ENCODE data around the gene ARHGAP24. TPM values are rescaled to one million over a fixed set of nuclear protein-coding genes. Genes with fewer than 3 reads are reported as not detected.

Gene ARHGAP24
- total and polyA plus RNA-seq, 2 donors from 2014 or later = 78.1 to 94.7 TPM

DNA sequence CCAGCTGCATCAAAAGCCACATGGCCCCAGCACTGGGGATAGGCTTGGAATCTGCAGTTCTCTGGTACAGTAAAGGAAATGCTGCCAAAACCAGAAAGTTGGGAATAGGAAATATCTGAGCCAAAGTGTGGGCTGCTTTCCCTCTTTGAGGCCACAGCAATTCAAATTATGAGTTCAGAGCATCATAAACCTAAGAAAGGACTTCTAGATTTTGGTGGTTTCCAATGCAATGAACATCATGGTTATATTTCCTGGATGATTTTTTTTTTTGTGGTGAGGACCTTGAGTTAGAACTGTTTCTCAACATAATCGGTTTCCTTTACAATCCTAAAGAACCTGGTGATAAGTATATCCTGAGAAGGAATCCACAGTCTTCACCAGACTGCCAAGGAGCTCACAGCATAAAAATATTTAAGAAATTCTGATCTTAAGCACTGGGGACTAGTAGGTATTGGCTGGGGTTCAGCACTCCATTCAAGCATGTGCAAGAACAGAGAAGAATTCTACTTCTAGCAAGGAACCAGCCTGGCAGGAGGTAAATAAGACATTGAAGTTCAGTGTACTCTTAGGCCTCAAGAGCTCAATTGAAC is 29.8 kb upstream of the ARHGAP24 start:
- H3K27me3 ChIP-seq (ENCODE audit: control insufficient read depth, insufficient read depth, low read length) = no peaks in the 10 kb centered on the region
- DNase-seq = no peak
- intact Hi-C loops (cut with DNase I) = no loop called here
- TF ChIP-seq CTCF (IDR thresholded peaks at IDR 0.05; ENCODE audit: borderline replicate concordance, extremely low read depth, insufficient read depth) = no peak
- no peak for FAIRE-seq
- no peak overlapping the region for H3K9ac ChIP-seq (ENCODE audit: low read length in 3 of 3)
- H3K36me3 ChIP-seq (ENCODE audit: control insufficient read depth in 2 of 3, insufficient read depth in 3 of 3, low read length in 3 of 3) = no peaks in the 10 kb centered on the region
- no peak overlapping the region for H3K27ac ChIP-seq (ENCODE audit: low read depth in 2 of 2, low read length in 2 of 2)
- H3K9me3 ChIP-seq (ENCODE audit: control insufficient read depth in 2 of 3, insufficient read depth in 1 of 3, low read length in 3 of 3) = no peaks in the 10 kb centered on the region
- H3K4me1 ChIP-seq (ENCODE audit: control insufficient read depth in 2 of 3, insufficient read depth in 2 of 3, low read depth in 1 of 3, low read length in 3 of 3) = no peaks in the 10 kb centered on the region
- no peak overlapping the region for H3K4me3 ChIP-seq (ENCODE audit: low read length in 3 of 3)

DNA sequence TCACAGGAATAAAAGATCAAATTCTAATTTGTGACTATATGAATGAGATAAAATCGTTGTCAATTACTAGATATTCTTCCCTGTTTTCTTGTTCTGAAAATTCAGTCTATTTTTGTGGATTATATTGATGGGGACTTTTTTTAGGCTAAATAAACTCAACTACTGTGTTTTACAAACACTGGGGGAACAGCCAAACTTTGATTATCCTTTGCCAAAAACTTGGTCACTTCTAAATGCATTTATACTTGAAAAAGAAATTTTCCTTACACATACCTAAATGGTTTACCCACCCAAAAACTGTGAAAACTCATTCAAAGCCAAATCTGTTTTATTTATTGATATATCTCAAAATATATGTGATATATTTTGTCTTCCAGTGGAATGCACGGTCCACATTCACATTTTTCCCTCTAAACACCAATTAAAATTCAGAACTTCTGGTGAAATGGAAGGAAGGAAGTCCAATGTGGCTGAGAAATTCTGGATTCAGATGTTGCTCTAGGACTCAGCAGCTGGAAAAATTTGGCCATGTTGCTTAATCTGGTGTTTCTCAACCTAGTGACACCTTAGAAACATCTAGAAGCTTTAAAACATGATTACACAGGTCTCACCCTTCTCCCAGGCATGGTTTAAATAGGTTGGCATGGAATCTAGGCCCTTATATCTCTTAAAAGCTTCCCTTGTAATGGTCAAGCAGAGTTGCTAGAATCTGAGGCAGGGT is 28.6 kb upstream of the ARHGAP24 start:
- no peak for TF ChIP-seq CTCF (IDR thresholded peaks at IDR 0.05; ENCODE audit: borderline replicate concordance, extremely low read depth, insufficient read depth)
- no peak overlapping the region for H3K9ac ChIP-seq (ENCODE audit: low read length in 3 of 3)
- H3K4me3 ChIP-seq (ENCODE audit: low read length in 3 of 3) = no peak overlapping the region
- no peaks in the 10 kb centered on the region for H3K4me1 ChIP-seq (ENCODE audit: control insufficient read depth in 2 of 3, insufficient read depth in 2 of 3, low read depth in 1 of 3, low read length in 3 of 3)
- no peaks in the 10 kb centered on the region for H3K9me3 ChIP-seq (ENCODE audit: control insufficient read depth in 2 of 3, insufficient read depth in 1 of 3, low read length in 3 of 3)
- no peaks in the 10 kb centered on the region for H3K36me3 ChIP-seq (ENCODE audit: control insufficient read depth in 2 of 3, insufficient read depth in 3 of 3, low read length in 3 of 3)
- DNase-seq (no peak), FAIRE-seq (no peak)
- no peak overlapping the region for H3K27ac ChIP-seq (ENCODE audit: low read depth in 2 of 2, low read length in 2 of 2)
- H3K27me3 ChIP-seq (ENCODE audit: control insufficient read depth, insufficient read depth, low read length) = no peaks in the 10 kb centered on the region
- intact Hi-C loops (cut with DNase I) = no loop called here

DNA sequence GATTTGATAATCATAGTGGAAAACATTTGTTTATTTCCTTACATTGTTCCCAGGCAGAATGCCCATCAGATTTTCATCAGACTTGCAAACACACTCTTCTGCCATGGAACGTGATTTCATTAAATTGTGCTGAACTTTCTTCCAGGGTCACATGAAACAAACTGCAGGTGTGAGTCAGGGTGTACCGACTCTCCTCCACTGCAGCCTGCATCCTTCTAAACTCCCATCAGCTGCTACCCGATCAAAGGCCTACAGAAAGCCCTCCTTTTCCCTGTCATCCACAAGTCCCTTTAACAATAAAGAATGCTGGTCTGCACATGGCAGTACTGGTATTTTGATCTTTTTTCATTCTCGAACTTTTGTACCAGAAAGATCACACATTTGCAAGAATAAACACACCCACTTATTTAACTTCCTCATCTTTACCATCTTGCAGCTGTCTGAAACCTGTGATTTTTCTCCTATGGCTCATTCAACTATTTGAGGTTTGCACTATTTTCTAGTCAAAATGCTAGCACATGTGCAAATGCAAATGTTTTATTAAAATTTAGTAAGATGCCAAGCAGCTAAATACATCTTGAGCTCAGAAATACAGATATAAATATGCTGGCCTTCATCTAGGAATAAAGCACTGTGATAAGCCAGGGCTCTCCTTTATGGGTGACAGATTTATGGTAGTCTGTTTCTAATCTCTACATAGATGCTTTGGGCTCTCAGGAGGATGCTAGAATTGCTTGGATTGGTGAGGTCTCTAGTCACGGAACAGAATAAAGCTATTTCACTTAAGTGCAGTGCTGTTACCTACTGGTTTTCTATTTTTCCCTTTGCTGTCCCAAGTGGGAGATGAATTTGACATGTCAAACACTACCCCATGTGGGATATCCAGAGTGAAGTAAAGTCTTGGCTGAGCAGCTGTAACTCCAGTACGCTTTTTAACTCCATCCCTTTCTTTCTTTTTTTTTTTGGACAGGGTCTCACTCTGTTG is 25.8 kb upstream of the ARHGAP24 start:
- Histone ChIP-seq H3K9ac (ENCODE audit: low read length in 3 of 3) (no peak overlapping the region), H3K27me3 (ENCODE audit: control insufficient read depth, insufficient read depth, low read length) (no peaks in the 10 kb centered on the region), H3K9me3 (ENCODE audit: control insufficient read depth in 2 of 3, insufficient read depth in 1 of 3, low read length in 3 of 3) (no peaks in the 10 kb centered on the region), H3K27ac (ENCODE audit: low read depth in 2 of 2, low read length in 2 of 2) (no peak overlapping the region), H3K4me1 (ENCODE audit: control insufficient read depth in 2 of 3, insufficient read depth in 2 of 3, low read depth in 1 of 3, low read length in 3 of 3) (no peaks in the 10 kb centered on the region), H3K4me3 (ENCODE audit: low read length in 3 of 3) (no peak overlapping the region), H3K36me3 (ENCODE audit: control insufficient read depth in 2 of 3, insufficient read depth in 3 of 3, low read length in 3 of 3) (no peaks in the 10 kb centered on the region)
- intact Hi-C loops (cut with DNase I) = no loop called here
- FAIRE-seq (no peak), DNase-seq (no peak)
- no peak for TF ChIP-seq CTCF (IDR thresholded peaks at IDR 0.05; ENCODE audit: borderline replicate concordance, extremely low read depth, insufficient read depth)
